Fibroblast of villous mesenchyme (primary cell): ENCODE measurements around the gene IPCEF1. TPM values are rescaled to one million over a fixed set of nuclear protein-coding genes. Genes with fewer than 3 reads are reported as not detected.
A peak's percentile ranks its signal among the peaks of the same experiment; 100 is the strongest.

ENCODE experiments used
- DNase-seq: peaks from one replicate; pipeline ENCODE4 v3.0.0-alpha.2; 2010; ENCODE audit warnings: low read depth
- H3K4me3 ChIP-seq: 2 replicates; pipeline ENCODE4 v1.5.1; 2011; ENCODE audit warnings: low read depth, mild to moderate bottlenecking, low read length
- total RNA-seq: library from RNA; depleted of rRNA; stranded (reverse); fragments of >200 nt; gene quantifications from 2 replicates; pipeline ENCODE4 v1.2.3, GENCODE V29; 2012
- TF ChIP-seq, protein P1 (sequence below): IDR thresholded peaks from 2 replicates; pipeline ENCODE4 v1.5.1; 2012; ENCODE audit warnings: low read depth, mild to moderate bottlenecking, low read length; ENCODE audit not compliant: insufficient read depth

IPCEF1 gene, protein sequence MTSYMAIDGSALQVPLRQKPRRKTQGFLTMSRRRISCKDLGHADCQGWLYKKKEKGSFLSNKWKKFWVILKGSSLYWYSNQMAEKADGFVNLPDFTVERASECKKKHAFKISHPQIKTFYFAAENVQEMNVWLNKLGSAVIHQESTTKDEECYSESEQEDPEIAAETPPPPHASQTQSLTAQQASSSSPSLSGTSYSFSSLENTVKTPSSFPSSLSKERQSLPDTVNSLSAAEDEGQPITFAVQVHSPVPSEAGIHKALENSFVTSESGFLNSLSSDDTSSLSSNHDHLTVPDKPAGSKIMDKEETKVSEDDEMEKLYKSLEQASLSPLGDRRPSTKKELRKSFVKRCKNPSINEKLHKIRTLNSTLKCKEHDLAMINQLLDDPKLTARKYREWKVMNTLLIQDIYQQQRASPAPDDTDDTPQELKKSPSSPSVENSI
- 0.32 and 0.86 TPM in 2 replicates for total RNA-seq

DNA sequence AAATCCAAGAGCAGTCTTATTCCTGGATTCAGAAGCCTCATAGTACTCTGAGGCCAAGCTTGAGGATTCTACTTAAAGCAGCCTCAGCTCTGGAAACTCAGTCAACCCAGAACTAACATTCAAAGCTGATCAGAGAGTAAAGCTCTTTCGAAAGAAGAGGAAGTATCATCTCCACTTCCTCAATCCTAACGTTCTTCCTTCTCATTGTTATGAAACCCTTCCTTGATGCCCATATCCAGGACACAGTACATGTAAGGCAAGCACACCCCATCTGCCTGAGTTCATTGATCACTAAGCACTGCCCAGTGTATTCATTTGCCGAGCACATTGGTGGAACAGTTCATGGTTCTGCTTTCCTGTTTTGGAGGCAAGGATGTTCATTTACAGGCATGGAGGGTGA, at the start of gene IPCEF1:
Gene IPCEF1 (minus strand): TSS at position 114 of the 400 bp plus-strand sequence. CDS start 90,856 bp downstream, outside the sequence.
- no peak within 1 kb of the TSS for H3K4me3 ChIP-seq
- TF ChIP-seq, protein P1, sequence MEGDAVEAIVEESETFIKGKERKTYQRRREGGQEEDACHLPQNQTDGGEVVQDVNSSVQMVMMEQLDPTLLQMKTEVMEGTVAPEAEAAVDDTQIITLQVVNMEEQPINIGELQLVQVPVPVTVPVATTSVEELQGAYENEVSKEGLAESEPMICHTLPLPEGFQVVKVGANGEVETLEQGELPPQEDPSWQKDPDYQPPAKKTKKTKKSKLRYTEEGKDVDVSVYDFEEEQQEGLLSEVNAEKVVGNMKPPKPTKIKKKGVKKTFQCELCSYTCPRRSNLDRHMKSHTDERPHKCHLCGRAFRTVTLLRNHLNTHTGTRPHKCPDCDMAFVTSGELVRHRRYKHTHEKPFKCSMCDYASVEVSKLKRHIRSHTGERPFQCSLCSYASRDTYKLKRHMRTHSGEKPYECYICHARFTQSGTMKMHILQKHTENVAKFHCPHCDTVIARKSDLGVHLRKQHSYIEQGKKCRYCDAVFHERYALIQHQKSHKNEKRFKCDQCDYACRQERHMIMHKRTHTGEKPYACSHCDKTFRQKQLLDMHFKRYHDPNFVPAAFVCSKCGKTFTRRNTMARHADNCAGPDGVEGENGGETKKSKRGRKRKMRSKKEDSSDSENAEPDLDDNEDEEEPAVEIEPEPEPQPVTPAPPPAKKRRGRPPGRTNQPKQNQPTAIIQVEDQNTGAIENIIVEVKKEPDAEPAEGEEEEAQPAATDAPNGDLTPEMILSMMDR: no peak
- no peak for DNase-seq

DNA sequence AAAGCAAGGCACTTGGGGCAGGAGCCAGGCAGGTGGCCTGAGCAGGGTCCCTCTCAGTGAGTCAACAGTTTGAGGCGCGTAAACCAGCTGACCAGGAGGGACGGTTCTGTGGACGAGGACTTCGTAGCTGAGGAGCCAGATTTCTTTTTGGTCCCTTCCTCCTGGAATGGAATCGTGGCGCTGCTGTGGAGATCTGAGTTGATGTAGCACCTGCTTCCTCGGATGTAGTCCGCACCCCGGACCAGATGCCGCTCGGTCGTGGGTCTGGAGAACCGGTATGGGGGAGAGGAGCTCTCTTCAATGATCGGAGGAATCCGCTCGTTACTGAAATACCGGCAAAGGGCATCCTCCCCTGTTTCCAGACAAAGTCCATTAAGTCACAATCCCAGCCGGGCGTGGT, 49.7 kb upstream of the IPCEF1 start:
- DNase-seq: no peak
- TF ChIP-seq, protein P1: no peak
- H3K4me3 ChIP-seq: no peak overlapping the region

DNA sequence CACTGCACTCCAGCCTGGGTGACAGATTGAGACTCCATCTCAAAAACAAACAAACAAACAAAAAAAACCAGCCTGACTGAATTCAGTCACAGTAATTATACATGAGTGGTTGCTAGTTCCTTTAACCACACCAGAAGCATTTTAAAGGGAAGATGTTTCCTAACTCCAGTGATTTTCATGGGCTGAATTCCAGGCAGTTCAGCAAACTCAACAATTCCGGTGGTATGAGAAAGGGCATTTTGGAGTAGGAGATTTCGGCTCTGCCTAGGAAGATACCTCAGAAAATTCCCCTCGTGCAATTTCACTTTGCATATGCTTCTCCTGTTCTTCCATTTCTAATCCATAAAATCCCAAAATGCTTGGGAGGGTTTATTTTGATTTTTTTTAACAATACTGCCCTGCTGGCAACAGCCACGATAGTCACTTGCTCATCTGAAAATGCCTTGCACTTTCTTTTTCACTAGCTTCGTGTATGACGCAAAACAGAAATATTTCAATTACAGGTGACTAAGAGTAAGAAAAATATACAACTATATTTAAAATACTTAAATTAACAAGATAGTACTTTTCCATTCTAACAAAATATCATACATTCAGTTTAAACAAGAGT, 48.3 kb upstream of the IPCEF1 start:
- H3K4me3 ChIP-seq: no peak overlapping the region
- peak; percentile 54 for DNase-seq
- TF ChIP-seq, protein P1: no peak

DNA sequence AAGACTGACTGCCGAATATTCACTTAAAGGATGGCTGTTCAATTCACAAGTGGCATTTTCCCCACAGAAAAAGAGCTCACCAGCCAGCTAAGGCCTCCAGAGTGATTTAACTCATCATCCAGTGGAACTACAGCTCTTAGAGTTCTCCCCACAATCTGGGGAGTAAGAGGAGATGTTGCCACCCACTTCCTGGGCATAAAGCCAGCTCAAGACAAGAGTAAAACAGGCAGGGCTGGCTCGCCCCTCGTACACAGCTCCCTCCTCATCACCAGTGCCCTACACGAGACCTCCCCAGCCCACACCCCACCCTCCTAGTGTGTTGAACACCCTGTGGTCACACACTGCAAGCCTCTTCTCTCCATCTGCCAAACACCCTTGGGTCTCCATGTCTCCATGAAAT, 47.2 kb upstream of the IPCEF1 start:
- DNase-seq: peak; percentile 50
- H3K4me3 ChIP-seq: no peak overlapping the region
- TF ChIP-seq, protein P1: no peak

GRCh38 chr6:154402081-154402780, 45.6 kb upstream of the IPCEF1 start:
- DNase-seq: no peak
- TF ChIP-seq, protein P1: no peak
- H3K4me3 ChIP-seq: no peak overlapping the region

DNA sequence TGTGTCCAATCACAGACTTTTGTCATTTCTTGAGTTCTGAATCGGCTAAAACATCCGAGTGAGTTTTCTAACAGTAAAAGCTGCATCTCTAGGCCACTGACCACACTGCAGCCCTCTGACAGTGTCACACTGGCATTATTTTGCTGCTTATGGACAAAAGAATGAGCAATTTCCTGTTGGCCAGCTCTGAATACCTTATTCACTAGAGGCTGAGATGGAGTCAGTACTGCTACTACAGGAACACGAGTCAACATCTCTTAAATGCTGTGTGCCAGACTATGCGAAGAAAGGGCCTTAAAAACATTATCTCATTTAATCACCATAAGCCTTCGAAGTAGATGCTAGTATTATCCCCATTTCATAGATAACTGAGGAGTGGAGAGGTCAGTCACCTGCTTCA, 42.5 kb upstream of the IPCEF1 start:
- no peak overlapping the region for H3K4me3 ChIP-seq
- TF ChIP-seq, protein P1: no peak
- DNase-seq: no peak
